Activated CD8-positive, alpha-beta T cell treated with anti-CD3 and anti-CD28 coated beads for 36 hours (primary cell): ENCODE data around the gene RAPGEF5. TPM values are rescaled to one million over a fixed set of nuclear protein-coding genes. Genes with fewer than 3 reads are reported as not detected.

Source experiments
- ATAC-seq: fragments of 200-7000 bp; cut with Tn5 transposase; one replicate; pipeline ENCODE4 v1.10.0; 2021; ENCODE audit warnings: mild to moderate bottlenecking, moderate library complexity
- CTCF ChIA-PET: fragments of 350-600 bp; sonication (Branson Sonifier 250); formaldehyde crosslinking; loops from one replicate; lab custom pipeline; 2021; ENCODE audit warnings: antibody characterized with exemption; lab: Charles Lee
- POLR2A ChIA-PET: fragments of 350-600 bp; sonication (Branson Sonifier 250); formaldehyde crosslinking; loops from one replicate; lab custom pipeline; 2021; ENCODE audit warnings: antibody characterized with exemption; lab: Charles Lee
- DNase-seq: peaks from one replicate; pipeline ENCODE4 v3.0.0-alpha.2; 2020
- H3K27ac Mint-ChIP-seq: one replicate; pipeline ENCODE4 v1.8.0; 2021; ENCODE audit warnings: mild to moderate bottlenecking, mixed read lengths
- H3K27me3 Mint-ChIP-seq: one replicate; pipeline ENCODE4 v1.8.0; 2021; ENCODE audit warnings: mixed read lengths
- H3K36me3 Mint-ChIP-seq: one replicate; pipeline ENCODE4 v1.8.0; 2021; ENCODE audit warnings: low read depth, mixed read lengths
- H3K4me1 Mint-ChIP-seq: one replicate; pipeline ENCODE4 v1.8.0; 2021; ENCODE audit warnings: low read depth, mixed read lengths
- H3K4me3 Mint-ChIP-seq: one replicate; pipeline ENCODE4 v1.8.0; 2021; ENCODE audit warnings: mild to moderate bottlenecking, moderate library complexity, mixed read lengths
- H3K9me3 Mint-ChIP-seq: one replicate; pipeline ENCODE4 v1.8.0; 2021; ENCODE audit warnings: mixed read lengths
- CTCF ChIP-seq: fragments of 200-600 bp; IDR thresholded peaks from one replicate; pipeline ENCODE4 v1.8.0; 2022; ENCODE audit warnings: antibody characterized with exemption, mild to moderate bottlenecking
- intact Hi-C: fragments of 100-400 bp; cut with micrococcal nuclease; formaldehyde crosslinking; loops from one replicate; pipeline ENCODE4 v1.10.0; 2022
- total RNA-seq, 2 experiments: library from RNA; stranded (reverse); gene quantifications; one replicate each; pipeline ENCODE4 v1.2.3, GENCODE V29; 2021

RAPGEF5 gene
- total RNA-seq = under 1 TPM; 0.92 to 0.99 TPM

- Mint-ChIP-seq H3K27ac (no peak within 1 kb of the TSS), H3K36me3 (no peaks in the 10 kb centered on the region), H3K4me1 (peaks cover 5% of the 10 kb centered on the region), H3K4me3 (peak within 1 kb of the TSS; percentile 62), H3K27me3 (peaks cover 40% of the 10 kb centered on the region), H3K9me3 (peaks cover 12% of the 10 kb centered on the region)
- TF ChIP-seq CTCF = no peak
- peak; percentile 68 for ATAC-seq
- intact Hi-C loops = no loop called here
- ChIA-PET POLR2A (no interaction called here), CTCF (interaction anchor here (0.8 to 1.1 kb wide), 2 partner anchors 8 to 253 kb away, joined by 3 to 6 read pairs; no protein-coding TSS in a partner anchor)
- peak; percentile 14 for DNase-seq
Observed at GRCh38 chr7:22356701-22357310, at the start of gene RAPGEF5. Gene RAPGEF5, minus strand, starts transcription at chr7:22357154. Its CDS starts 94 bp downstream, at chr7:22357060.

GRCh38 chr7:22406715-22407114 is 49.8 kb upstream of the RAPGEF5 start:
- ChIA-PET CTCF (no interaction called here), POLR2A (no interaction called here)
- Mint-ChIP-seq H3K27me3 (no peaks in the 10 kb centered on the region), H3K27ac (no peak overlapping the region), H3K4me3 (no peak overlapping the region), H3K9me3 (no peaks in the 10 kb centered on the region), H3K4me1 (peaks cover 4% of the 10 kb centered on the region), H3K36me3 (no peaks in the 10 kb centered on the region)
- intact Hi-C loops = no loop called here
- no peak for TF ChIP-seq CTCF
- DNase-seq (no peak), ATAC-seq (no peak)

- POLR2A ChIA-PET = no interaction called here
- Mint-ChIP-seq H3K9me3 (no peaks in the 10 kb centered on the region), H3K4me3 (no peak overlapping the region), H3K4me1 (peaks cover 4% of the 10 kb centered on the region), H3K27ac (no peak overlapping the region), H3K27me3 (no peaks in the 10 kb centered on the region), H3K36me3 (no peaks in the 10 kb centered on the region)
- DNase-seq = no peak
- CTCF ChIA-PET = no interaction called here
- TF ChIP-seq CTCF = no peak
- no peak for ATAC-seq
- intact Hi-C loops = no loop called here
Observed at GRCh38 chr7:22404421-22405023, 47.6 kb upstream of the RAPGEF5 start.

- no peak overlapping the region for H3K4me3 Mint-ChIP-seq
- no peaks in the 10 kb centered on the region for H3K9me3 Mint-ChIP-seq
- DNase-seq = no peak
- ATAC-seq = no peak
- no peak for TF ChIP-seq CTCF
- ChIA-PET CTCF (no interaction called here), POLR2A (no interaction called here)
- no peaks in the 10 kb centered on the region for H3K27me3 Mint-ChIP-seq
- intact Hi-C loops = no loop called here
- no peak overlapping the region for H3K27ac Mint-ChIP-seq
- no peaks in the 10 kb centered on the region for H3K36me3 Mint-ChIP-seq
- H3K4me1 Mint-ChIP-seq = peaks cover 4% of the 10 kb centered on the region
Observed at GRCh38 chr7:22403344-22403743, 46.4 kb upstream of the RAPGEF5 start.

- Mint-ChIP-seq H3K27ac (no peak overlapping the region), H3K4me1 (peaks cover 4% of the 10 kb centered on the region), H3K9me3 (no peaks in the 10 kb centered on the region), H3K36me3 (no peaks in the 10 kb centered on the region), H3K4me3 (no peak overlapping the region), H3K27me3 (no peaks in the 10 kb centered on the region)
- CTCF ChIA-PET = no interaction called here
- no peak for TF ChIP-seq CTCF
- DNase-seq (peak; percentile 14), ATAC-seq (peak; percentile 42)
- intact Hi-C loops = no loop called here
- POLR2A ChIA-PET = no interaction called here
Observed at GRCh38 chr7:22402250-22402649, 45.3 kb upstream of the RAPGEF5 start.
